Testis (tissue), 3 donors: ENCODE data around the gene ARHGEF16. TPM values are rescaled to one million over a fixed set of nuclear protein-coding genes. Genes with fewer than 3 reads are reported as not detected.

ENCODE experiments used
- DNase-seq: peaks from one replicate; pipeline ENCODE4 v3.0.0-alpha.2; 2019
- H3K27ac ChIP-seq, 2 donors: fragments of 200-600 bp; sonication (generic); one replicate each; pipeline ENCODE4 v1.5.1; 2019
- H3K27me3 ChIP-seq: fragments of 200-600 bp; sonication (generic); one replicate; pipeline ENCODE4 v1.5.1; 2019
- H3K36me3 ChIP-seq: fragments of 200-600 bp; sonication (generic); one replicate; pipeline ENCODE4 v1.5.1; 2017; ENCODE audit warnings: low read depth; ENCODE audit errors: missing control alignments
- H3K4me1 ChIP-seq: fragments of 200-600 bp; sonication (generic); one replicate; pipeline ENCODE4 v1.5.1; 2019
- H3K4me3 ChIP-seq, 2 donors: fragments of 200-600 bp; sonication (generic); one replicate each; pipeline ENCODE4 v1.5.1; 2017 to 2019
- H3K9me3 ChIP-seq: fragments of 200-600 bp; sonication (generic); one replicate; pipeline ENCODE4 v1.5.1; 2017
- POLR2A ChIP-seq: fragments of 450-650 bp; IDR thresholded peaks from one replicate; pipeline ENCODE4 v1.6.1; 2017; ENCODE audit warnings: antibody characterized with exemption, mild to moderate bottlenecking, moderate library complexity
- WGBS, 2 donors: methylation state at CpG; one replicate each; pipeline ENCODE4 v1.1.5; 2018; 5-methylcytosine and 5-hydroxymethylcytosine counted together
- intact Hi-C: fragments of 100-400 bp; cut with DNase I; formaldehyde crosslinking; loops from one replicate; pipeline ENCODE4 v1.15.1; 2023; ENCODE audit warnings: low total_unique reads
- polyA plus RNA-seq: library from polyadenylated mRNA; stranded (reverse); fragments of 350-450 nt; fragmentation: Illumina TruSeq; extraction: RNeasy Lipid Tissue Mini Kit (QIAGEN cat#74804); gene quantifications from one replicate; pipeline ENCODE4 v1.2.3, GENCODE V29; 2014; ENCODE audit warnings: low read depth, low replicate concordance; ENCODE audit not compliant: insufficient read depth
- total RNA-seq, 2 donors: library from RNA; depleted of rRNA; stranded (reverse); fragments of >200 nt; gene quantifications; one replicate each; pipeline ENCODE4 v1.2.3, GENCODE V29; 2016
- TF ChIP-seq, protein P1 (sequence below), 3 experiments: fragments of 450-650 bp in 2 of 3; fragments of 200-600 bp in 1 of 3; sonication (generic) in 1 of 3; IDR thresholded peaks; one replicate each; pipeline ENCODE4 v1.5.1; 2016 to 2019; ENCODE audit warnings: antibody characterized with exemption in 3 of 3, mild to moderate bottlenecking in 2 of 3, moderate library complexity in 1 of 3

ARHGEF16 gene
- total and polyA plus RNA-seq, 3 donors from 2014 or later = 5.7 to 25.7 (median 17.1) TPM

DNA sequence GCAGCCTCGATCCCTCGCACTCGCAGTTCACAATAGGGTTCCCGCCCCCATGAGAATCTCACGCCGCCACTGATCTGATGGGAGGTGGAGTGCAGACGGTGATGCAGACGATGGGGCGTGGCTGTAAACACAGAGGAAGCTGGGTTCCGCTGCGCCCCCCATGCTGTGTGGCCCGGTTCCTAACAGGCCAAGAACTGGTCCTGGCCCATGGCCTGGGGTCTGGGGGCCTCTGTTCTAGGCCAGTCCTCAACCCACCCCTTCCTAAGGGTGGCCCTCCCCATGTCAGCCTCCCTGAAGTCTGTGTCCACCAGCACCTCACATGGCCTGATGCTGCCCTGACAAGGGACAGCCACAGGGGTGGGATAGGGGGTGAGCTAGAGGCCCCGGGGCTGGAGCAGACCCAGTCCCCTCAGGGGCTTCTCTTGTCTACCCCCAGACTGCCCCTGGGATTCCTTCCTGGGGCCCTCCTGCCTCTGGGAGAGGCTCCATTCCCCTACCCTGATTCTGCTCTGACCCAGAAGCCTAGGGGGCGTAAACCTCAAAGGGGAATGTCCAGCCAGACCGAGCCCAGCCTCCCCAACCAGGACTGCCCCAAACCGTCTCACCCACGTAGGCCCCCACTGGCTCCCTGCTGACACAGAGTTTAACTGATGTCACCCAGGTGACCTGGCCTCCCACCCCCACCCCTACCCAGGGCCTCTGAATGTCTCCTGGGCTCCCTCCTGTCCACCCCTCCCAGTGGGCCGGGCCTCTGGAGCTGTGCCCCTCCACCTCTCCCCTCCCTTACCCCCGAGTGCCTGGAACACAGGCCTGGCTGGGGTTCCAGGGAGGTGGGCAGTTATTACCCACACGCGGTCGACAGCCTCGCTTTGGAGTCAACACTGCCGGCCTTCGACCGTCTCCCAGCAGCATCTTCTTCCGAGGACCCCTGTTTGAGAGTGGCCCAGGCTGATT lies 14.8 kb upstream of the ARHGEF16 start:
- Histone ChIP-seq H3K9me3 (no peaks in the 10 kb centered on the region), H3K27ac (no peak overlapping the region), H3K27me3 (no peaks in the 10 kb centered on the region), H3K4me3 (no peak overlapping the region), H3K4me1 (no peaks in the 10 kb centered on the region), H3K36me3 (no peaks in the 10 kb centered on the region)
- intact Hi-C loops = no loop called here
- TF ChIP-seq, protein P1, sequence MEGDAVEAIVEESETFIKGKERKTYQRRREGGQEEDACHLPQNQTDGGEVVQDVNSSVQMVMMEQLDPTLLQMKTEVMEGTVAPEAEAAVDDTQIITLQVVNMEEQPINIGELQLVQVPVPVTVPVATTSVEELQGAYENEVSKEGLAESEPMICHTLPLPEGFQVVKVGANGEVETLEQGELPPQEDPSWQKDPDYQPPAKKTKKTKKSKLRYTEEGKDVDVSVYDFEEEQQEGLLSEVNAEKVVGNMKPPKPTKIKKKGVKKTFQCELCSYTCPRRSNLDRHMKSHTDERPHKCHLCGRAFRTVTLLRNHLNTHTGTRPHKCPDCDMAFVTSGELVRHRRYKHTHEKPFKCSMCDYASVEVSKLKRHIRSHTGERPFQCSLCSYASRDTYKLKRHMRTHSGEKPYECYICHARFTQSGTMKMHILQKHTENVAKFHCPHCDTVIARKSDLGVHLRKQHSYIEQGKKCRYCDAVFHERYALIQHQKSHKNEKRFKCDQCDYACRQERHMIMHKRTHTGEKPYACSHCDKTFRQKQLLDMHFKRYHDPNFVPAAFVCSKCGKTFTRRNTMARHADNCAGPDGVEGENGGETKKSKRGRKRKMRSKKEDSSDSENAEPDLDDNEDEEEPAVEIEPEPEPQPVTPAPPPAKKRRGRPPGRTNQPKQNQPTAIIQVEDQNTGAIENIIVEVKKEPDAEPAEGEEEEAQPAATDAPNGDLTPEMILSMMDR (IDR thresholded peaks at IDR 0.05) = no peak
- no peak for TF ChIP-seq POLR2A
- no peak for DNase-seq
- 77 to 90% methylated on average over 15 to 27 of the region's 27 CpGs for WGBS, 2 donors

DNA sequence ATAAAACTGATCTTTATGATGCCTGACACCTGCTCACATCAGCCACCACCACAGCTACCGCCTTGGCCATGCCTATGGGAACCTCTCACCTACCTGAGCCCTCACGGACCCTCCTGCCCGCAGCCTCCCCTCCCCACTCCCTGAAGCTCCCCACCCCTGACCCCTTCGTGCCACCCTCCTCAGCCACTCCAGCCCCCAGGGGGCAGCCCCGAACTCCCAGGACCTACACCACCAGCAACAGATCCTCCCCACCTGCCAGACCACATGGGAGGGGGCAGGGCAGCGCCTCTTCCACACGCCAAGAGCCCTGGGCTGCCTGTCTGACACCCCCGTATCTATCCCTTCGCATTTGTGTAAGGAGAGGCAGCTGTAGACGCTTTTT lies 14.2 kb upstream of the ARHGEF16 start:
- no peak for DNase-seq
- Histone ChIP-seq H3K9me3 (no peaks in the 10 kb centered on the region), H3K27ac (no peak overlapping the region), H3K36me3 (no peaks in the 10 kb centered on the region), H3K27me3 (no peaks in the 10 kb centered on the region), H3K4me1 (no peaks in the 10 kb centered on the region), H3K4me3 (no peak overlapping the region)
- 65 to 71% methylated on average over 6 to 10 of the region's 10 CpGs for WGBS, 2 donors
- intact Hi-C loops = no loop called here
- TF ChIP-seq, protein P1 (IDR thresholded peaks at IDR 0.05) = no peak
- no peak for TF ChIP-seq POLR2A

DNA sequence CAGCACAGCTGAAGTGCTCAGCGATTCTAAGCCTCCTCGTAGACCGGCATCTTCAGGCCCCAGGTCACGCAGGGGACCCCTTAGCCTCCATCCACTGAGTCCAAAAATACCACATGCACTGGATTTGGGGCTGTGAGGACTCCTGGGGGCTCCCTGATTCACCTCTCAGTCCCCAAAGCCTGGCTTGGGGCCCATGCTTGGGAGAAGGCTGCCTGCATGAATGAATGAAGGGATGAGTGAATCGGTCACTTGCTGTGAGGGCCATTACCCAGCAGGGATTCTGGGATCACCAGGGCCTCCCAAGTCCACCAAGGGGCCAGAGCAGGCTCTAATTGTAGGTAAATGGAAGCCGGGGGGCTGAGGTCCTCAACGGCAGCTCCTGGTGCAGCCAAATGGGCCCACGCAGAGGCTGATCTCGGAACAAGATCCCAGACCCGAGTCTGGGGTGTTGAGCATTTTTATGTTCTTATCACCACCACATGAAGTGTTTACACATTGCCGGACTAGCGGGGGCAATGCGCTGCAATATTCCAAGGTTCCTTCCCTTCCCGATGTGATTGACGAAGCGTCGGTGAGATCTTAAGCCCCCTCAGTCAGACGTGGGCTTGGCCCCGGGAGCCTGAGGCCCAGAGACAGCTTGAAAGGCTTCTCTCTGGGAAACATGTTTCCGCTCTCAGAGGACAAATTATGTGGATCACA lies 13.6 kb upstream of the ARHGEF16 start:
- no peaks in the 10 kb centered on the region for H3K9me3 ChIP-seq
- TF ChIP-seq, protein P1 (IDR thresholded peaks at IDR 0.05) = no peak
- TF ChIP-seq POLR2A = no peak
- H3K36me3 ChIP-seq = no peaks in the 10 kb centered on the region
- no peak for DNase-seq
- WGBS, 2 donors = 75 to 82% methylated on average over 14 to 20 of the region's 20 CpGs
- H3K4me3 ChIP-seq = no peak overlapping the region
- H3K27ac ChIP-seq = no peak overlapping the region
- H3K4me1 ChIP-seq = no peaks in the 10 kb centered on the region
- intact Hi-C loops = no loop called here
- no peaks in the 10 kb centered on the region for H3K27me3 ChIP-seq

GRCh38 chr1:3441410-3441847 lies 13.0 kb upstream of the ARHGEF16 start:
- no peak for DNase-seq
- Histone ChIP-seq H3K9me3 (no peaks in the 10 kb centered on the region), H3K4me1 (no peaks in the 10 kb centered on the region), H3K36me3 (no peaks in the 10 kb centered on the region), H3K4me3 (no peak overlapping the region), H3K27me3 (no peaks in the 10 kb centered on the region), H3K27ac (no peak overlapping the region)
- TF ChIP-seq, protein P1 (IDR thresholded peaks at IDR 0.05) = no peak
- no peak for TF ChIP-seq POLR2A
- intact Hi-C loops = no loop called here
- 76 to 84% methylated on average over 8 of the region's 8 CpGs for WGBS, 2 donors
